IMR-90 (cell line): ENCODE measurements around the gene PTPN4. TPM values are rescaled to one million over a fixed set of nuclear protein-coding genes. Genes with fewer than 3 reads are reported as not detected.

ENCODE experiments used
- ATAC-seq: fragments of 200-7000 bp; cut with Tn5 transposase; 2 replicates; pipeline ENCODE4 v1.9.1; 2020; ENCODE audit warnings: low read depth, mild to moderate bottlenecking, moderate library complexity
- BruUV-seq: library from RNA; stranded (reverse); fragments of 400-500 nt; replicated peaks from 2 replicates; lab custom pipeline; 2021; lab: Mats Ljungman, UMichigan
- CTCF ChIA-PET: fragments of 300-600 bp; formaldehyde crosslinking; extraction: SDS; loops from one replicate; lab custom pipeline; 2021; ENCODE audit warnings: antibody characterized with exemption; lab: Yijun Ruan, JAX
- POLR2A ChIA-PET: fragments of 300-600 bp; sonication (Branson Sonifier 250); formaldehyde crosslinking; loops from one replicate; lab custom pipeline; 2022; ENCODE audit warnings: antibody characterized with exemption; ENCODE audit not compliant: unreplicated experiment; lab: Charles Lee
- DNase-seq: peaks from one replicate; pipeline ENCODE4 v3.0.0; 2013
- H2AFZ ChIP-seq: replicated peaks from 2 replicates; pipeline ENCODE3; 2013; ENCODE audit warnings: low read length, mild to moderate bottlenecking; ENCODE audit not compliant: poor library complexity
- H2AK5ac ChIP-seq: 2 replicates; pipeline ENCODE4 v1.6.1; 2013; ENCODE audit warnings: low read depth, low read length, inconsistent platforms
- H2AK9ac ChIP-seq: replicated peaks from 2 replicates; pipeline ENCODE3; 2013; ENCODE audit warnings: mild to moderate bottlenecking, low read depth, low read length, moderate library complexity; ENCODE audit not compliant: poor library complexity
- H2BK120ac ChIP-seq: 2 replicates; pipeline ENCODE4 v1.6.1; 2013; ENCODE audit warnings: low read depth, low read length, inconsistent platforms
- H2BK15ac ChIP-seq: 3 replicates; pipeline ENCODE4 v1.6.1; 2013; ENCODE audit warnings: low read depth, low read length, inconsistent platforms
- H2BK20ac ChIP-seq: 2 replicates; pipeline ENCODE4 v1.6.1; 2013; ENCODE audit warnings: low read depth, mild to moderate bottlenecking, inconsistent platforms, low read length, moderate library complexity
- H2BK5ac ChIP-seq: 2 replicates; pipeline ENCODE4 v1.6.1; 2013; ENCODE audit warnings: mild to moderate bottlenecking, low read depth, low read length, inconsistent platforms; ENCODE audit not compliant: poor library complexity, severe bottlenecking
- H3K14ac ChIP-seq: replicated peaks from 2 replicates; pipeline ENCODE4 v1.6.1; 2013; ENCODE audit warnings: low read depth, low read length, inconsistent platforms
- H3K18ac ChIP-seq: 2 replicates; pipeline ENCODE4 v1.6.1; 2013; ENCODE audit warnings: low read depth, low read length, control low read depth
- H3K23ac ChIP-seq: 2 replicates; pipeline ENCODE4 v1.6.1; 2013; ENCODE audit warnings: low read depth, low read length, inconsistent platforms
- H3K27ac ChIP-seq: 2 replicates; pipeline ENCODE4 v1.5.1; 2013; ENCODE audit warnings: mild to moderate bottlenecking, control low read depth, low read length; ENCODE audit not compliant: insufficient read depth
- H3K27me3 ChIP-seq: 2 replicates; pipeline ENCODE4 v1.6.1; 2013; ENCODE audit warnings: low read length; ENCODE audit not compliant: control insufficient read depth, insufficient read depth
- H3K36me3 ChIP-seq: 2 replicates; pipeline ENCODE4 v1.6.1; 2013; ENCODE audit warnings: low read length, mixed read lengths; ENCODE audit not compliant: control insufficient read depth, insufficient read depth
- H3K4ac ChIP-seq: 2 replicates; pipeline ENCODE4 v1.6.1; 2013; ENCODE audit warnings: low read depth, low read length, inconsistent platforms
- H3K4me1 ChIP-seq: 2 replicates; pipeline ENCODE4 v1.6.1; 2013; ENCODE audit warnings: low read length, mixed read lengths; ENCODE audit not compliant: control insufficient read depth, insufficient read depth
- H3K4me2 ChIP-seq: 2 replicates; pipeline ENCODE4 v1.6.1; 2013; ENCODE audit warnings: low read depth, mild to moderate bottlenecking, control low read depth, low read length, moderate library complexity
- H3K4me3 ChIP-seq: 2 replicates; pipeline ENCODE4 v1.5.1; 2013; ENCODE audit warnings: low read depth, mild to moderate bottlenecking, control low read depth, low read length, moderate library complexity; ENCODE audit not compliant: insufficient read depth
- H3K56ac ChIP-seq: 2 replicates; pipeline ENCODE4 v1.6.1; 2013; ENCODE audit warnings: low read length, inconsistent platforms; ENCODE audit not compliant: insufficient read depth; ENCODE audit errors: extremely low read depth
- H3K79me1 ChIP-seq, 2 experiments: 2 replicates each; pipeline ENCODE4 v1.6.1; 2013; ENCODE audit warnings: low read length in 2 of 2, inconsistent platforms in 1 of 2, low read depth in 1 of 2
- H3K9ac ChIP-seq: 2 replicates; pipeline ENCODE4 v1.6.1; 2013; ENCODE audit warnings: low read depth, low read length, control low read depth
- H3K9me1 ChIP-seq: 2 replicates; pipeline ENCODE4 v1.6.1; 2013; ENCODE audit warnings: low read length, inconsistent platforms; ENCODE audit not compliant: insufficient read depth
- H3K9me3 ChIP-seq: 2 replicates; pipeline ENCODE4 v1.6.1; 2013; ENCODE audit warnings: low read length; ENCODE audit not compliant: control insufficient read depth, insufficient read depth
- H4K20me1 ChIP-seq: 2 replicates; pipeline ENCODE4 v1.6.1; 2013; ENCODE audit warnings: low read length, inconsistent platforms; ENCODE audit not compliant: insufficient read depth
- H4K5ac ChIP-seq: 2 replicates; pipeline ENCODE4 v1.6.1; 2013; ENCODE audit warnings: mild to moderate bottlenecking, low read depth, low read length, control low read depth
- H4K8ac ChIP-seq, 2 experiments: 2 replicates each; pipeline ENCODE4 v1.6.1; 2013; ENCODE audit warnings: low read depth in 2 of 2, low read length in 2 of 2, control low read depth in 1 of 2, inconsistent platforms in 1 of 2
- H4K91ac ChIP-seq: 2 replicates; pipeline ENCODE4 v1.6.1; 2013; ENCODE audit warnings: low read depth, low read length, inconsistent platforms; ENCODE audit not compliant: insufficient read depth
- BHLHE40 ChIP-seq: fragments of 150-350 bp; IDR thresholded peaks from 2 replicates; pipeline ENCODE4 v1.6.1; 2016; ENCODE audit warnings: mild to moderate bottlenecking, low read depth, low read length
- CEBPB ChIP-seq: IDR thresholded peaks from 2 replicates; pipeline ENCODE4 v1.6.1; 2012; ENCODE audit warnings: low read depth, low read length, improper control_type of control experiment
- CHD1 ChIP-seq: IDR thresholded peaks from 2 replicates; pipeline ENCODE4 v1.6.1; 2012; ENCODE audit warnings: low read depth, low read length, improper control_type of control experiment
- FOS ChIP-seq: fragments of 150-350 bp; IDR thresholded peaks from 2 replicates; pipeline ENCODE4 v1.6.1; 2016; ENCODE audit warnings: low read depth, low read length
- MAZ ChIP-seq: IDR thresholded peaks from 2 replicates; pipeline ENCODE4 v1.6.1; 2012; ENCODE audit warnings: low read depth, mild to moderate bottlenecking, low read length, improper control_type of control experiment, moderate library complexity, borderline replicate concordance
- MXI1 ChIP-seq: IDR thresholded peaks from 2 replicates; pipeline ENCODE4 v1.6.1; 2012; ENCODE audit warnings: low read depth, mild to moderate bottlenecking, low read length, moderate library complexity, borderline replicate concordance
- RCOR1 ChIP-seq: IDR thresholded peaks from 2 replicates; pipeline ENCODE4 v1.6.1; 2012; ENCODE audit warnings: mild to moderate bottlenecking, low read length, improper control_type of control experiment; ENCODE audit not compliant: insufficient replicate concordance
- RFX5 ChIP-seq: IDR thresholded peaks from 2 replicates; pipeline ENCODE4 v1.8.0; 2012; ENCODE audit warnings: low read depth, mild to moderate bottlenecking, low read length, moderate library complexity
- SMC3 ChIP-seq: fragments of 150-350 bp; IDR thresholded peaks from 2 replicates; pipeline ENCODE4 v1.6.1; 2016; ENCODE audit warnings: low read depth, mild to moderate bottlenecking, antibody characterized with exemption, low read length, moderate library complexity
- WGBS, 2 experiments: methylation state at CpG; one replicate each; pipeline versions ENCODE4 v1.1.5 to v1.1.7; 2013; ENCODE audit warnings: missing lambda C conversion rate in 2 of 2; ENCODE audit not compliant: insufficient read length in 1 of 2; ENCODE audit errors: extremely low coverage in 2 of 2; 5-methylcytosine and 5-hydroxymethylcytosine counted together
- dilution Hi-C: fragments of 300-500 bp; cut with HindIII; formaldehyde crosslinking; loops from one replicate; pipeline ENCODE4 v1.14.3; 2018; ENCODE audit warnings: low sequenced_read_pairs; ENCODE audit not compliant: unreplicated experiment
- in situ Hi-C: fragments of 300-500 bp; cut with MboI; formaldehyde crosslinking; loops from 3 replicates; pipeline ENCODE4 v1.14.3; 2019; ENCODE audit warnings: low sequenced_read_pairs, inconsistent platforms, mixed read lengths
- intact Hi-C: fragments of 100-400 bp; cut with micrococcal nuclease; formaldehyde crosslinking; loops from 2 replicates; pipeline ENCODE4 v1.10.0; 2022
- polyA plus RNA-seq, 3 experiments: library from polyadenylated mRNA; depleted of rRNA; stranded (reverse); fragments of >200 nt; gene quantifications; 2 replicates each; pipeline ENCODE4 v1.2.3, GENCODE V29; 2012; ENCODE audit warnings: low replicate concordance in 1 of 3
- total RNA-seq: library from RNA; depleted of rRNA; stranded (reverse); fragments of >200 nt; gene quantifications from 2 replicates; pipeline ENCODE4 v1.2.3, GENCODE V29; 2012
- TF ChIP-seq, protein P1 (sequence below): fragments of 150-350 bp; IDR thresholded peaks from 2 replicates; pipeline ENCODE4 v1.6.1; 2016; ENCODE audit warnings: low read depth, mild to moderate bottlenecking, low read length, moderate library complexity, borderline replicate concordance
- TF ChIP-seq, protein P2 (sequence below): fragments of 150-350 bp; IDR thresholded peaks from 2 replicates; pipeline ENCODE4 v1.6.1; 2017; ENCODE audit warnings: mild to moderate bottlenecking, antibody characterized with exemption, low read length, low read depth
- TF ChIP-seq, protein P3 (sequence below): conservative IDR thresholded peaks from 2 replicates; pipeline ENCODE4 v1.5.1; 2012; ENCODE audit warnings: mild to moderate bottlenecking, low read depth, low read length, improper control_type of control experiment

PTPN4 gene
- total and polyA plus RNA-seq, 2 of the 4 experiments (the other 2 are of a cell fraction) = 2.9 to 19.2 TPM

DNA sequence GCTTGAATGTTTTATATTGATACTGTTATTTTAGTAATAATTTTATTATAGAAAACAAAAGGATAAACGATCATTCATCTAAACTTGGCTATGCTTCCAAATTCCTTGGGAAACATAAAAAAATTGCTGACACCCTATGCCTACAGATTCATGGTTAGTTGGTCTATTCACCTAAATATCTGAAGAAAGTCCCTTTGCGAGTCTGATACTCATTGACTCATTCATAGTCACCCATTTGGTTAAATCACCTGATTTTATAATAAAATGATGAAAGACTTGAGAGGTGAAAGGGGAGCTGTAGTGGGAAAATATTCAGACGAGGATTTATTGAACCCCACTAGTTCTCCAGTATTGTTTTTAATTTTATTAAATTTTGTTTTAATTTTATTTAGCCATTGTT, 112.0 kb downstream of the PTPN4 start (continued):
- no peak for TF ChIP-seq SMC3

DNA sequence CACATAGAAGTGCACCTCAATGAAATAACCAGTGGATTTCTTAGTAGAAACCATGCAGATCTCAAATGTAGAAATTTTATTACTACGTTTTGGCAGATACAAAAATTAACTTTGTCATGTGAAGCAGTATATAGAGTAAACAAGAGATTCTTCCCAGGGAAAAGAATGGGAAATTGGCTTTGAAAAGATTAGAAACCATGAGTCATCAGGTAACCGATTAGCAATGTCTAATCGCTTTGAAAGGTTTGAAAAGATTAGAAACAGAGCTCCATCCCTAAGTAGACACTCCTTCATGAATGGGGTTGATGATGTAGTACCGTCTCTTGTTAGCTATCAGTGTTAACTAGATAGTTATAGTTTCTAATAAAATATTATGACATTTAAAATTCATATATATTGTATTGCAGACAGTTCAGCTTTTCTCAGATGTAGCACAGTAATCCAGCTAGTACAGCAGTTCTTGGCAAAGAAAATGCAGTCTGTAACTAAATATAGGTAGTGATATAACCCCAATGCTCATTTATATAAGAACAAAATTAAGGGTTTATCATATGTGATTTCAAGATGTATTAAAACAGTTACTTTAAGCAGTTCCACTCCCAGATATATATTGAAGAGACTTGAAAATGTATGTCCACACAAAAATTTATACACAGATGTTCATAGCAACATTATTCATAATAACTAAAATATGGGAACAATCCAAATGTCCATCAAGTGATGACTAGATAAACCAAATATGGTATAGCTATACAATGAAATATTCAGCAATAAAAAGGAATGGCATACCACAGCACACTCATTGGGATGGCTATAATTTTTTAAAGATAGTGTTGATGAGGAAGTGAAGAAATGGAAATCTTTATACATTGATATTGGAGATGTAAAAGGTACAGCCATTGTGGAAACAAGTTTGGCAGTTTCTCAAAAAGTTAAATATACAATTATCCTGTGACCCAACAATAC, 113.9 kb downstream of the PTPN4 start:
- Histone ChIP-seq H3K4me3 (no peak overlapping the region), H3K4me2 (no peak overlapping the region), H2AK5ac (no peak overlapping the region), H2BK5ac (no peak overlapping the region), H3K27ac (no peak overlapping the region), H2BK15ac (no peak overlapping the region), H3K56ac (no peak overlapping the region), H3K79me1 (no peaks in the 10 kb centered on the region; a peak in 1 of 4 replicates), H4K91ac (no peak overlapping the region), H3K14ac (no peak overlapping the region), H3K9me3 (no peaks in the 10 kb centered on the region), H4K5ac (no peak overlapping the region), H4K8ac (no peak overlapping the region), H2AFZ (no peak overlapping the region), H2BK120ac (no peak overlapping the region), H3K9ac (no peak overlapping the region), H3K18ac (no peak overlapping the region), H3K9me1 (no peaks in the 10 kb centered on the region), H2AK9ac (no peak overlapping the region), H3K36me3 (no peaks in the 10 kb centered on the region), H3K23ac (no peak overlapping the region), H3K27me3 (no peaks in the 10 kb centered on the region), H2BK20ac (no peak overlapping the region), H4K20me1 (no peaks in the 10 kb centered on the region), H3K4ac (no peak overlapping the region), H3K4me1 (no peaks in the 10 kb centered on the region)
- no peak for ATAC-seq
- in situ Hi-C loops (no loop called here), dilution Hi-C loops (no loop called here), intact Hi-C loops (no loop called here)
- ChIA-PET POLR2A (no interaction called here), CTCF (no interaction called here)
- WGBS, 2 experiments = no CpG with 5 or more reads among the region's 4 CpGs
- DNase-seq = peak; percentile 19
- BruUV-seq = no TSS peak
- TF ChIP-seq RFX5 (no peak), MAZ (no peak), FOS (no peak), CHD1 (no peak), CEBPB (no peak), BHLHE40 (no peak), MXI1 (no peak), RCOR1 (no peak)
- TF ChIP-seq, protein P1, sequence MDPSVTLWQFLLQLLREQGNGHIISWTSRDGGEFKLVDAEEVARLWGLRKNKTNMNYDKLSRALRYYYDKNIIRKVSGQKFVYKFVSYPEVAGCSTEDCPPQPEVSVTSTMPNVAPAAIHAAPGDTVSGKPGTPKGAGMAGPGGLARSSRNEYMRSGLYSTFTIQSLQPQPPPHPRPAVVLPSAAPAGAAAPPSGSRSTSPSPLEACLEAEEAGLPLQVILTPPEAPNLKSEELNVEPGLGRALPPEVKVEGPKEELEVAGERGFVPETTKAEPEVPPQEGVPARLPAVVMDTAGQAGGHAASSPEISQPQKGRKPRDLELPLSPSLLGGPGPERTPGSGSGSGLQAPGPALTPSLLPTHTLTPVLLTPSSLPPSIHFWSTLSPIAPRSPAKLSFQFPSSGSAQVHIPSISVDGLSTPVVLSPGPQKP = no peak
- TF ChIP-seq, protein P2, sequence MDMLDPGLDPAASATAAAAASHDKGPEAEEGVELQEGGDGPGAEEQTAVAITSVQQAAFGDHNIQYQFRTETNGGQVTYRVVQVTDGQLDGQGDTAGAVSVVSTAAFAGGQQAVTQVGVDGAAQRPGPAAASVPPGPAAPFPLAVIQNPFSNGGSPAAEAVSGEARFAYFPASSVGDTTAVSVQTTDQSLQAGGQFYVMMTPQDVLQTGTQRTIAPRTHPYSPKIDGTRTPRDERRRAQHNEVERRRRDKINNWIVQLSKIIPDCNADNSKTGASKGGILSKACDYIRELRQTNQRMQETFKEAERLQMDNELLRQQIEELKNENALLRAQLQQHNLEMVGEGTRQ = no peak
- TF ChIP-seq, protein P3, sequence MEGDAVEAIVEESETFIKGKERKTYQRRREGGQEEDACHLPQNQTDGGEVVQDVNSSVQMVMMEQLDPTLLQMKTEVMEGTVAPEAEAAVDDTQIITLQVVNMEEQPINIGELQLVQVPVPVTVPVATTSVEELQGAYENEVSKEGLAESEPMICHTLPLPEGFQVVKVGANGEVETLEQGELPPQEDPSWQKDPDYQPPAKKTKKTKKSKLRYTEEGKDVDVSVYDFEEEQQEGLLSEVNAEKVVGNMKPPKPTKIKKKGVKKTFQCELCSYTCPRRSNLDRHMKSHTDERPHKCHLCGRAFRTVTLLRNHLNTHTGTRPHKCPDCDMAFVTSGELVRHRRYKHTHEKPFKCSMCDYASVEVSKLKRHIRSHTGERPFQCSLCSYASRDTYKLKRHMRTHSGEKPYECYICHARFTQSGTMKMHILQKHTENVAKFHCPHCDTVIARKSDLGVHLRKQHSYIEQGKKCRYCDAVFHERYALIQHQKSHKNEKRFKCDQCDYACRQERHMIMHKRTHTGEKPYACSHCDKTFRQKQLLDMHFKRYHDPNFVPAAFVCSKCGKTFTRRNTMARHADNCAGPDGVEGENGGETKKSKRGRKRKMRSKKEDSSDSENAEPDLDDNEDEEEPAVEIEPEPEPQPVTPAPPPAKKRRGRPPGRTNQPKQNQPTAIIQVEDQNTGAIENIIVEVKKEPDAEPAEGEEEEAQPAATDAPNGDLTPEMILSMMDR = no peak
